NCI-H1436 (cell line): Measurements from ENCODE around the gene ROR2.

Experiments used
- DNase-seq: peaks from one replicate; lab custom pipeline; 2025; lab: John Stamatoyannopoulos, UW

The ROR2 gene

DNA sequence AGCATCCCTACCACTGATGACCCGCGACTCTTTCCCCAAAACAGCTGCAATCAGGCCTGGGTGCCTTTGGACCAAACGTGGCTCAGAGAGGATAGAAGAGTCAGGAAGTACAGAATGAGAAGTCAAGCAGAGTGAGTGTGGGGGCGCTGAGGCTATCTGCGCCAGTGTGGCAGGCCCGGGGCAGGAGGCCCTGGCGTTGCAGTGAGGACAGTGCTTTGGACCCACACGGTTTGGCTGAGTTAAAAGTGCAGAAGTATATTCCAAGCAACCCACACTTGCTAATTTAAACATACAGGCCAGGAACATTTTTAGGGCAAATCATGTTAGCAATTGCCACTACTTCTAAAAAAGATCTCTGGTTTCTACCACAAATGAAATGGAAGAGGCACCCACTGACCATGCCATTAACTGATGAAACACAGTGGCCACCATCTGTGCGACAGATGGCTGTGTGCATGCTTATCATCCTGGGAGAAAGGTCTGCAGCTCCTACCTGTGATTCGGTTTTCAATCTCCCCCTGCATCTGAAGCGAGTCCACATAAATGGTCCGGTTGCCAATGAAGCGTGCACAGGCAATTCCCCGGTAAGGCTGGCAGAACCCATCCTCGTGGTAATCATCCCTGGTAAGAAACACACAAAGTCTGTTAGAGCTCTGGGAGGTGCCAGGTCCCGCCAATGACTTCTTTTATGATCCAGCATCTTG, 213.0 kb downstream of the ROR2 start:
- DNase-seq, result no peak

DNA sequence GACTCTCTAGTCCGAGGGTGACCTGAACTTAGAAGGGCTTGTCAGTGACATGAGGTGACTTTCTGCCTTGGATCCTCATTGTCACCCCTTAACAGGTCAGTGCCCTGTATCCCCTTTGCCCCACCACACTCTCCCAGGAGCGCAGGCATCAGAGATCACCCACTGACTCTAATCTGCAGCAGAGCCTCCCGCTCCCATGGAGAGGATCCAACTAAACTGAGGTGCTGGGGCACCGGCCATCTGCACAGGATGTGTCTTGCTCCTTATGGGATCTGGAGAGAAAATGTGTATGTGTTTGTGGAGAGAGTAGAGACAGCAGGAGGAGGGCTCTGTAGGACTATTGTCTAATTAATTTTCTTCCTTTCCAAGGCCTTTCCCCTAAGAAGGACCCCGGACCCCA, 213.7 kb downstream of the ROR2 start:
- DNase-seq, result no peak

DNA sequence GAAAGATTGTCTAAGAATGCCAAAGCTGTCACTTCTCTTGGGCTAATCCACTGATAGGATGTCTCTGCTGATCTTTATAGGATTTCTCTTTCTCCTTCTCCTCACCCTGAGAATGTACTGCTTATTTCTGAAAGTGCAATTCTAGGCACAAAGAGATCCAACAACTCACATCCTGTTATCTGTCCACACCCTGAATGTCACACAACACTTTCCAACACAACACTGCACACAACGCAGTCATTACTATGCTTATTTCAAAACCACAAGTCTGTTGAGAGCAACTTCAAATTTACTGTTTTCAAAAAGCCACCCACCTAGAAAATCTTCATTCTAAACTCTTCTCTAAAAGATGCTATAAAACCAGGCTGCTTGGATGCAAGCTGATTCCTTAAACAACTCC, 215.0 kb downstream of the ROR2 start:
- DNase-seq, result no peak

DNA sequence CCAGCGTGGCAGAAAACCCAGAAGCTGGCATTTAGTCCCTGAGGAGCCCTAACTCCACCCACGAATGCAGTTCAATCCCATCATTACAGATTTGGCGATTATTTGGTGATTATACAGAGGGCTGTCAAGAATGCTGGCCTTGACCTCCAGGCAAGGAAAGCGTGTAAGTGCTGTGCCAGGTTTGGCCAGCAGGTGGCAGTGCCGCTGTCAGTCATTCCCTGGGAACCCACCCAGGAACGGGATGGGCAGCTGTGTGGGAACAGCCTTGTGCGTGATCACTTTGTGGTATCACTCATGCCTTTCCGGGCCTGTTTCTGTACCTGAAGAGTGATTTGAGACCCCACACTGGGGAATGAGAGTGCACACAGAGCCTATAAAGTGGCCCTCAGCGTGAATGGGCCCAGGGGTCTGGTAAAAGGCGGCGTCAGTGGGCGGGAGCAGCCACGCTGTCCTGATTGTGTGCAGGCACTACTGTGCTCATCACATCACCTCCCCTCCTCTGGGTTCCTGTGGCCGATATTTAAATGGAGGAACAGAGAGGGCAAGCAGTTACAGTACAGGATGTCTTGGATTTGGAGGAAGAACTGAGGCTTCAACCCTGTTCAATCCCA, 215.6 kb downstream of the ROR2 start:
- no peak for DNase-seq

DNA sequence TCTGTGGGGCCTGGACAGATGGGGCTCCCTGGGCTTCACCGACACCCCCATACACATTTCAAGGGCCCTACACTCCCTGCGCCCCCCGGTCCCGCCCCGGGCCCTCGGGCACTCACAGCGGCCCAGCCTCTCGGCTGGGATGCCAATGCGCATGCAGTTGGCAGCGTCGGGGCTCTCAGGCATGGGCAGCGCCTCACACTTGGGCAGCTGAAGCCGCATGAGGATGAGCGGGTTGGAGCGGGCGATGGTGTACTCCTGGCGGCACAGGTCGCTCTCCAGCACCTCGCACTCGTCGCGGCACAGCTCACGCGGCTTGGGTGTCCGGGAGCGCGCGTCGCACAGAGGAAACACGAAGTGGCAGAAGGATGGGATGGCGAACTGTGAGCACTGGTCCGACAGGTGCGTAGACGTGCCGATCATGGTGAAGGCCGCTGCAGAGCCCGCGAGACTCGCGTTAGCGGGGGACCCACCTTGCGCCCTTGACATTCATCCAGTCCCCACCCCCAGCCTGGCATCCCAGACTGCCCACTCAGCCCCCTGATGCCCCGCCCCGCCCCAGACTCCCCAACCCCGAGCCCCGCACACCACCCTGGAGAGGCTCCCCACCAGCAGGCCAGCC, 216.9 kb downstream of the ROR2 start:
- no peak for DNase-seq

DNA sequence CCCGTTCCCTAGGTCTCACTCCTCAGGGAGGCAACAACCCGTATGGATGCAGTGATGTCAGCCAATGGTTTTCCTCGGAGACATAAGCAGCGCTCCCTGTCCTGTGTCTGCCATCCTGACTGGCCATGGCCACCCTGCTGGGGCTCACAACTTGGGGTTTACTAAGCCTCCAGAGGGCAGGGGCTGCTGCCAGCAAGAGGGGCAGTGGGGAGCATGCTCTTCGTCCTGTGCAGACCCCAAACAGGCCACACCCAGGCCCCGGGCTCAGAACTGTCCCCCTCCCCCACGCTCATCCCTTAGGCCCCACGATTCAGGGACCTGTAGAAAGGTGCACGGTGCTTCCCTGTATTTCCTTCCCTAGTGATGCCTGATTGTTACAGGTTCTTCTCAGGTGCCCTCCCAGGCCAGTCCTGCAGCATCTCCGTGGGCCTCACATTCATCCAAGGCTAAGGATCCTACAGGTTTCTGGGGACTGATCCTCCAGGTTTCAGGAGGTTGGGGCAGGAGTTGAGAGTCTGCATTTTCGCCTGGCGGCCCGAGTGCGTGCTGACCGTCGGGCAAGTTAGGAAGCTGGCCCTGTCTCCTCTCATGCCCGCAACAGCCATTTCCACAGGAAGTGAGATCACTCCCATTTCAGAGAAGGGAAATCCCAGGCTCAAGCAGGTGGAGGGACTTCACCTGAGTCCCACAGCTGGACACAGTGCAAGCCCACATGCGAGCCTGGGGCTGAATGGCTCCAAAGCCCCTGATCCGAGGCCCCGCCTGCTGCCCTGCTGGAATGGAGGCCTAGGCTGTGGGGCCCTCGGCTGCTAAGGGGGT, 217.6 kb downstream of the ROR2 start:
- no peak for DNase-seq

DNA sequence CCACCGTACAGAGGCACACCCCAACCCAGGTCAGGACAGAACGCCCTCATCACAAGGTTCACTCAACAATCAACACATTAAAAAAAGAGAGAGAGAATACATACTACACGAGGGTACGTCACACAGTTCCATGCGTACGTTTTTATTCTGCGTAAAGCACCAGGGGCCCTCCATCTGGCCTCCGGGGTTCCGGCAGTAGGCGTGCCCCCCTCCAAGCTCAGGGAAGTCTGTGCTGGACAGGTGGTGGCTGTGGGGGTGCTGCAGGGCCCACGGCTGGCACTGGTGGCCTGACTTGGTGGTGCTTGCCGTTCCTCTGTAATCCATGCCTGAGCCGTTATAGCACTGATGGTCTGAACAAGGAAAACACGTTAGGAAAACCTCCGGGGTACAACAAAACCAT, 219.2 kb downstream of the ROR2 start:
- DNase-seq, result no peak

DNA sequence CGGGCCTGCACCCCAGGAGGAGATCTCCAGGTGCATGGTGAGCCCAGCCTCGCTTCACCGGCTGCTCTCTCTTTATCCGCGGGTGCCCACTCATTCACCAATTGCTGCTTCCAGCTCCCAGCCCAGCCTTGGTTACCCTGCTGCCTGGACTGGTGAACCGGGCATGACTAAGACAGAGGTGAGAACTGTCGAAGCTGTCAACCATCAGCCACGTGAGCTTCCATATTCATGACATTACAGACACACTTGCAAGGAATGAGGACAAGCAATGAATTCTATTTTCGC, 220.5 kb downstream of the ROR2 start:
- DNase-seq, result no peak

DNA sequence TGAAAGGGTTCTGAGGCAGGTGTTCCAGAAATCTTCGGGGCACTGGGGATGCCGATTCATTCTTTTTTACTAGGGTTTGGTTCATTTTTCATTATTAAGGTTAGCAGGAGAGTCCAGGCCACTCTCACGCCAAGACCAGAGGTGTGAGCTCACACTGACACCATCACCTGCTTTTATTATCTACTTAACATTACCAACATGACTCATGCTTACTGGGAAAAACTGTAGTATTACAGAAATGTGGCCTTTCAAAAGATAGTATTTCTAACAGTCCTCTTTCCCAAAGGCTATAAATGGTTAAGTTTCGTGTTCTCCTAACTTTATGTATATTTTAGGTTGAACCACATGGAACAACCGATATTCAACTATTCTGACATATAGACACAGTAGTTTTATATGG, 222.1 kb downstream of the ROR2 start:
- DNase-seq, result no peak

DNA sequence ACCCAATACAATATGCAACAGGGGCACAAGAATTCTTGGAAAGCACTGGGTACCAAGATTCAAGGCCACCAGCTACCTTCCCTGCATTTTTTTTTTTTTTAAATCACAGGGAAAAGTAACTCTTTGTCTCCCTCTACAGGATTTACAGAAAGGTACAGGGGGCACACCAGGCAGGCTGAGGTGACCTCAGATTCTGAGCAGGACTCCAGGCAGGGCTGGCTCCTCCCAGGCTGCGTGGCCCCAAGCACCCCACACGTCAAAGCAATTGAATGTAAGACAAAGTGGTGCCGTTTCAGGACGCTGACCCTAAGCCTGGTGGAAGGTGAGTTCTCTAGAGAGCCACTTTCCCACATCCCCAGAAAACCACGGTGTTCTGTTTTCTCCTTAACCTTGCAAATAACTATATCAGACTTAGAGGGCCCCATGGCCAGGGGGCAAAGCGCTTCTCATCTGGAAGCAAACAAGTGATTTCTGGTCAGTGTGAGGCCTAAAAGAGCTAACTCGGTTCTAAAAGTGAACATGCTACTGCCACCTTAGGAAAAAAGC, 222.6 kb downstream of the ROR2 start:
- DNase-seq, result peak; percentile 9

DNA sequence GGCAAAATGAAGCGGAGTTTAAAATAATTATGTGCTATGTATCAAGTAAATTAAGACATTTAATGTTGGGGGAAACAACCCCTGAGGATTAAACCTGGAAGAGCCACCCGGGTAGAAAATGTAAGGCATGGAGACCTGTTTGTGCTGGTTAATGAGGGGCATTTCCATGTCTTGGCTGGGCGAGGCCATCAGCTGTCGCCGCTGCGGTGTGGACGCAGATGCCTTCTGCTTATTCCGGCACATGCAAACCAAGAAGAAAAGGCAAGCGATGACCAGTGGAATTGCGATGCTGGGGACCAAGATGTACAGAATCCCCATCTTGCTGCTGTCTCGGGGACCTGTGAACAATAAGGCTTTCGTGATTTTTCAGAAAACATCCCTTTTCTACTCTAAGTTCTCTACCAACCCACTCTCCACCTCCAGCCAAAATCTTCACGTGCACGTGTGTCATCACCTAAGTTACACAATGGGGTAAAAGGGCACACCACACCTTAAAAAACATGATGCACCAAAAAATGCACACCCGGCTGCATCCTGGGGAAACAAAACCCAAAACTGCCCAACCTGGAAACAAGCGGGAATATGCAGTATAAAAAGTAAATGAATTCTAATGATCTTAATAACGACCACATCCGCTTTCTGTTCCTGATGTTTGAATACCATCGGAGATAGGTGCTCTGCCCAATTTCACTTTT, 223.5 kb downstream of the ROR2 start:
- DNase-seq, result no peak

DNA sequence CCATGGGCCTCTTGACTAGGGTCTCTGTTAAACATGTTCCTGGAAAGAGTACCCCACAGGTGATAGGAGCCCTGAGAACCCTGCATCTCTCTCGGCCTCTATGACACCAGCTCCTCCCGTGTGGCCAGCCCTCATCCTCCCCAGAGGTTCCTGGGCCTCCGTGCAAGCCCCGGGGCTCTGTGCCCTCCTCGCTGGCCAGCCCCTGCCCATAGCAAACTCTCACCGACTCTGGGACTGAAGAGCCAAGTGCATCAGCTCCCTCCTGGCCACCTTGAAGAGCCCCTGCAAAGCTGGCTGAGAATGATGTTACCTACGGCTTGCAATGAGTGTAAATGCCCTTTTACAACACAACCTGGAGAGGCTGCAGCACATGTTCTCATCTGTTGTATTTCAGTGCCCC, 224.4 kb downstream of the ROR2 start:
- no peak for DNase-seq

DNA sequence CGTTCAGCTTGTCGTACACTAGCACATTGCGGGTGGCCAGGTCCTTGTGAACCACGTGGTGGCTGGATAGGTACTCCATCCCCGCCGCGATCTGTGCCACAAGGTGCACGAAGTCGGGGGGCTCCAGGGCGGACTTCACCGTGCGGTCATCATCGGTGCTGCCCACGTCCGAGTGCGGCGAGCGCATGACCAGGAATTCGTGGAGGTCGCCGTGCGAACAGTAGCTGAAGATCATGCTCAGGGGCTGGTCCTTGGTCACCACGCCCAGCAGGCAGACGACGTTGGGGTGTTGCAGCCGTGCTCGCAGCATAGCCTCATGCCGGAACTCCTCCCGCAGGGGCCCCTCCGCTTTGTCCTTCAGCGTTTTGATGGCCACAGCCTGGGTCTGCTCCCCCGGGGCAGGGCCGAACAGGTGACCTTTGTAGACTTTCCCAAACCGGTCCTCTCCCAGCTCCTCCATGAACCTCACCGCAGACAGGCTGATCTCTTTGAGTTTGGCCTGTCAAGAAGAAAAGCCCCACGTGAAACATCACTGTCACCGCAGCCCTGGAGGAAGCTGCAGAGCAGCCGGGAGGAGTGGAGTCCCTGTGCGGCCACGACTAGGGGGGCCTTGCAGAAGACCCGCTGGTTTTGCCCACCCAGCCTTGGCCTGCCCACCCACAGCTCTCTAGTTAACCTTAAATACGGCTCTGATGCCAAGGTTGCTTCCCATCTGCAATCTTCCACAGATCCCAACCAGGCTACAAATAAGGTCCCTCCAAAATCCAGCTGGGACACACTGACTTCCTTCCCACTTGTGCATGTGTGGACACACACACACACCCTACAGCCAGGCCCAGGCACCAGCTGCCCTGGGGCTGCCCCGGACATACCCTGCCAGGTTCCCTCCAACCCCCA, 225.2 kb downstream of the ROR2 start:
- no peak for DNase-seq

DNA sequence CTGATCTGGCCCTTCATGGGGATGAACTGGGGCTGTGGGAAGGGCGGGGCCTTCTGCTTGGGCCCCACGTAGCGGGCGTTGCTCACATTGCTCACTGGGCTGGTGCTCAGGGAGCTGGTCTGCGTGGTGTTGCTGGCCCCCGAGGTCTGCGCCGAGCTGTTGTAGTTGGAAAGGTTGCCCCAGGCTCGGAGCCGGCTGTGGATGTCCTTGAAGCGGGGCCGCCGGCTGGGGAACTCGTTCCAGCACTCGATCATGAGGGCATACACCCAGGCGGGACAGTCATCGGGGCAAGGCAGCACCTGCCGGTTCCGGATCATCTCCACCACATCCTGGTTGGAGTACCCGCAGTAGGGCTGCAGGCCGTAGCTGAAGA, 226.0 kb downstream of the ROR2 start:
- DNase-seq, result no peak

DNA sequence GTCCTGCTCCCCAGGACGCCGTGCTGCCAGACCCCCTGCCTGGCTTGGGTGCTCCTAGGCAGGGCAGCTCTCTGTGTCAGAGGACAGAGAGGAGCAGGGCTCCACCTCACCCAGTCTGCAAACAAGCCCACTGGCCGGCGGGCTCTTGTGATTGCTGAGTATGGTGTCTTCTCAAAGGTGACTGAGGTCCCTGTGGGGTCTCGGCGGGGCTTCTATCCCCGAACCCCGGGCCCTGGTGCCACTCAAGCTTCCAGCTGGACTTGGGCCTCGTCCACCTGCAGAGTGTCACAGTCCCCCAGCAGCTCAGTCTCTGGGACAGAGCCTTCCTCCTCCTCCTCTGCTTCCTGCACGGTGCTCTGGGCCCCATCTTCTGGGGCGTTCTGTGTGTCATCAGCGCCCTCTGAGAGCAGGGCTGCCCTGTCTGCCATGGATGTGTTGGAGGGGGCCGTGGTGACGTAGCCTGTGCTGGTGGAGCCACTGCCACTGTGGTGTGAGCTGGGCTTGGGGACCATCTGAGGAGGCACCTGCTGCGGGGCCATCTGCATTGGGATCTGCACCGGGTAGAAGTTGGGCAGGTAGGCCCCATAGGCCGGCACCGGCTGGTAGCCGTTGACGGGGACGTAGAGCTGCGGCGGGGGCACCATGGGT, 226.5 kb downstream of the ROR2 start:
- no peak for DNase-seq

DNA sequence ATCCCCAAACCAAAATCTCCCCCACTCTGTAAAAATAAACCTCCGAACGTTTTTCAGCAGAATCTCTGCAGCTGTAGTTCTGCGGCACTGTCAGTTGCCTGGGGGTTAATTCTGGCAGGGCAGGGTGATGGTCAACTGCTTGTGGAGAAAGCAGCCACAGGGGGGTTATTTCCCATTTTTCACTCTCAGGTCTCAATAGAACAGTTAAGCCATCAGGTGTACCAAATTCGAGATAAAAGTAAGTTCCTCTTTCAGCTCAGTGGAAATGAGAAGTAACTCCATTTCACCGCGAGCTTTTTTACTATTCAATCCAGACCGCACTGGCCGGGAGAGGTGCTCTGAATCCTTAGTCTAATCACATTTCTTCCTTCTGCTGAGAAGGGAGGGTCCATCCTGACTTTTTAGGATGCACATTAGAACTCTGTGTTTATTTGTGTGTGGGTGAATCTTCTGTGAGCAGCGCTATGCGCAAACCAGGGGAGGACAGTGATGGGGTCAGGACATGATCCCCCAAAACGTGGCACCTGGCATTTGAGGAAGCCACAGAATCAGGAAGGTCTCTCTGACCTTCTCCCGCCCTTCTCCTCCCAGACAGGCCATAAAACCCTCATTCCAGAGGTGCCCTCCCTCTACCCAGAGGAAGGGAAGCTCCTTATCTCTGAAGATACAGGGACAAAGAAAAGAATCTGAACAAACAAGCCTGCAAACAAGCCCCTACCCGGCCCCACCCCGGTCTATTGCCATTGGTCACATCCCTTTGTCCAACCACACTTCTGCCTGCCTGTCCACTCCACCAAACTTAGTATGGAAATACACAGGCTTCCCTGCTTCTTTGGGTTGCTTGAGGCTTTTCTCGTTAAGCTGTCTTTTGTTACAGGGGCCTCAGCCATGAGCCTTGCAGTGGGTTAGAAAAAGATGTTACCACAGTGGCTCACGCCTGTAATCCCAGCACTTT, 229.0 kb downstream of the ROR2 start:
- no peak for DNase-seq

DNA sequence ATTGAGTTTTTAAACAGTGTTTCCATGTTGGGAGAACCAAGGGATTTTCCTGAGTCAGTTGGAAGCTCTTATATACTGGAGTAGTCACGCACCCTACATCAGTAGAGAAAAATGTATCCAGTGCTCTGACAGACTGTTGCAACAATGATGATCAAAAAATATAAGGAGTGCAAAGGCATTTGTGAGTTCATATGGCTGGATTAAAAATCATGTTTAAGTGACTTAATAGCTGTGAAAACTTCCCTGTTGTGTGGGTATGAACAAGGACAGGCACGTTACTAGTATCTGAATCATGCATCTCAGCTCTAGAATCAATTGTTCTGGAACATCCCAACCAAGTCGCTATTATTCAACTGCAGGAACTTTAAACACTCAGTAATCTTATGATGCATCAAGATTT, 229.7 kb downstream of the ROR2 start:
- no peak for DNase-seq

DNA sequence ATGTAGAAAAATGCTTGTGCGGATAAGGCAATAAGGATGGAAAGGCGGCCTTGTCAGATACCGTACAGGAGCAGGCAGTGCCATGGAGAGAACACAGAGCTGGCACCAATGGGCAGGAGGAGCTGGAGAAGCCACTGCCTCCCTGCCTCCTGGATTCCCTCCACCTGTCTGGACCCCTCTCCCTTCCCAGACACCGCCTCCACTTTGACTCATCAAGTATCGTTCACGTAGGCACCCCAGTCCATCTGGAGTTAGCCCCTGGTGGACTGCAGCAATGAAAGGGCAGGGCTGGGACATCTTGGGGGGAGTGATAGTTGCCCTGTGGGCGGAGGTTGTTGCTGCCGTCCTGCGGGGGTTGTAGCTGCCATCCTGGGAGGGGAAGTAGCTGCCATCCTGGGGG, 232.0 kb downstream of the ROR2 start:
- no peak for DNase-seq

DNA sequence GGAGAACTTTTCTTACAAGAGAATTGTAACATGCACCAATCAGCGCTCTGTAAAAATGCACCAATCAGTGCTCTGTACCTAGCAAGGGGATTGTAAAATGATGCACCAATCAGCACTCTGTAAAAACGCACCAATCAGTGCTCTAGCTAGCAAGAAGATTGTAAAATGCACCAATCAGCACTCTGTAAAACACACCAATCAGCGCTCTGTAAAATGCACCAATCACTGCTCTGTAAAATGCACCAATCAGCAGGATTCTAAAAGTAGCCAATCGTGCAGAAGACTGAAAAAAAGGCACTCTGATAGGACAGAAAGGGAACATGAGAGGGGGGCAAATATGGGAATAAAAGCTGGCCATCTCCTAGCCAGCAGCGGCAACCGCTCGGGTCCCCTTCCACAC, 233.2 kb downstream of the ROR2 start:
- DNase-seq, result no peak

DNA sequence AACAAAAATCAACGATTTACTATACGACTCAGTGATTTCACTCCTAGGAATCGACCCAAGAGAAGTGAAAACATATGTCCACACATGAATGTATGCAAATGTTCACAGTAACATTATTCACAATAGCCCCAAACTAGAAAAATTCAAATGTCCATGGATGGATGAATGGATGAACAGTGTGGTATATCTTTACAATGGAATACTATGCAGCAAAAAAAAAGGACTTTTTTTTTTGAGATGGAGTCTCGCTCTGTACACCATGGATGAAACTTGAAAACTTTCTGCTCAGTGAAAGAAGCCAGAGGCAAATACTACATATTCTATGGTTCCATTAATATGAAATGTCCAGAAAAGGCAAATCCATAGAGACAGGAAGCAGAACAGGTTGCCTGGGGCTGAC, 233.8 kb downstream of the ROR2 start:
- no peak for DNase-seq
